Gastrocnemius medialis (tissue), 4 donors: ENCODE results near the gene MCM7.
"Not testable (repeated sequence)": the region's sequence is repeated elsewhere in the genome, so short reads cannot be mapped to it uniquely, and the experiment has no call there.

Experiments
- CTCF ChIP-seq, 5 experiments: fragments of 450-650 bp in 3 of 5; fragments of 200-600 bp in 2 of 5; sonication (generic) in 2 of 5; IDR thresholded peaks in 4 of 5; conservative IDR thresholded peaks in 1 of 5; 1 replicate in 4 of 5; 2 replicates in 1 of 5; pipeline ENCODE4 v1.5.1; 2016 to 2019; ENCODE audit warnings: antibody characterized with exemption in 5 of 5, mild to moderate bottlenecking in 3 of 5, moderate library complexity in 3 of 5
- POLR2A ChIP-seq, 2 donors: fragments of 450-650 bp; IDR thresholded peaks; one replicate each; pipeline ENCODE4 v1.6.1; 2017; ENCODE audit warnings: antibody characterized with exemption in 2 of 2, mild to moderate bottlenecking in 2 of 2, moderate library complexity in 2 of 2

DNA sequence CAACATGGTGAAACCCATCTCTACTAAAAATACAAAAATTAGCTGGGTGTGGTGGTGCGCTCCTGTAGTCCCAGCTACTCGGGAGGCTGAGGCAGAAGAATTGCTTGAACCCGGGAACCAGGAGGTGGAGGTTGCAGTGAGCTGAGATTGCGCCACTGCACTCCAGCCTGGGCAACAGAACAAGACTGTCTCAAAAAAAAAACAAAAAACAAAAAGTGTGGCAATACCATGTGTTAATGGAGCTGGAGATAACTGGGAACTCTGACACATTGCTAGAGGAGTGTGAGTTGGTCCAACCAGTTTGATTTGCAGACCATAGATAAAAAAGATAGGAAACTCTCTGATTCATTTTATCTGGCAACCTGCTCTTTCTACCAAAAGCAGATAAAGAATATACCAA lies 45.2 kb upstream of the MCM7 start:
- TF ChIP-seq CTCF (IDR thresholded peaks at IDR 0.05 in 4 of 5, conservative IDR thresholded peaks at IDR 0.05 in 1 of 5); POLR2A (IDR thresholded peaks at IDR 0.05): not testable (repeated sequence)
